Naive thymus-derived CD4-positive, alpha-beta T cell (primary cell): ENCODE results near the gene MTCL3.
"Not testable (repeated sequence)": the region's sequence is repeated elsewhere in the genome, so short reads cannot be mapped to it uniquely, and the experiment has no call there.

ENCODE experiments used
- ATAC-seq: fragments of 150-1000 bp; cut with Tn5 transposase; 2 replicates; pipeline ENCODE4 v1.10.0; 2021; ENCODE audit warnings: mild to moderate bottlenecking, moderate library complexity
- CTCF ChIA-PET: fragments of 350-600 bp; sonication (Branson Sonifier 250); formaldehyde crosslinking; loops from one replicate; lab custom pipeline; 2021; ENCODE audit warnings: antibody characterized with exemption; lab: Charles Lee
- POLR2A ChIA-PET: fragments of 350-600 bp; sonication (Branson Sonifier 250); formaldehyde crosslinking; loops from one replicate; lab custom pipeline; 2021; ENCODE audit warnings: antibody characterized with exemption, inconsistent platforms; lab: Charles Lee
- DNase-seq, 9 donors: peaks; one replicate each; pipeline versions ENCODE4 v3.0.0 to v3.0.0-alpha.2; 2020 to 2022; ENCODE audit warnings: mixed read lengths in 1 of 9
- H3K27ac ChIP-seq: one replicate; pipeline ENCODE4 v1.7.0; 2013; ENCODE audit warnings: mild to moderate bottlenecking, low read depth, low read length, moderate library complexity
- H3K27me3 ChIP-seq, 2 donors: one replicate each; pipeline ENCODE4 v1.7.0; 2013; ENCODE audit warnings: low read length in 2 of 2, mild to moderate bottlenecking in 2 of 2, moderate library complexity in 2 of 2; ENCODE audit not compliant: control insufficient read depth in 2 of 2, insufficient read depth in 2 of 2
- H3K36me3 ChIP-seq, 3 experiments: 1 replicate in 2 of 3; 2 replicates in 1 of 3; pipeline ENCODE4 v1.7.0; 2013; ENCODE audit warnings: low read length in 3 of 3, mild to moderate bottlenecking in 3 of 3, moderate library complexity in 1 of 3; ENCODE audit not compliant: insufficient read depth in 3 of 3, control insufficient read depth in 2 of 3
- H3K4me1 ChIP-seq, 2 donors: one replicate each; pipeline ENCODE4 v1.7.0; 2013; ENCODE audit warnings: low read length in 2 of 2, mild to moderate bottlenecking in 2 of 2, moderate library complexity in 1 of 2; ENCODE audit not compliant: control insufficient read depth in 2 of 2, insufficient read depth in 2 of 2
- H3K4me3 ChIP-seq: 2 replicates; pipeline ENCODE4 v1.7.0; 2013; ENCODE audit warnings: mild to moderate bottlenecking, low read length
- H3K9me3 ChIP-seq, 3 experiments: 1 replicate in 2 of 3; 2 replicates in 1 of 3; pipeline ENCODE4 v1.7.0; 2013; ENCODE audit warnings: low read length in 3 of 3; ENCODE audit not compliant: control insufficient read depth in 2 of 3
- H3K27ac Mint-ChIP-seq, 9 donors: one replicate each; pipeline ENCODE4 v1.8.0; 2020 to 2022; ENCODE audit warnings: mixed read lengths in 9 of 9, mild to moderate bottlenecking in 8 of 9, moderate library complexity in 5 of 9, inconsistent platforms in 2 of 9
- H3K27me3 Mint-ChIP-seq, 5 donors: one replicate each; pipeline ENCODE4 v1.8.0; 2021 to 2022; ENCODE audit warnings: mixed read lengths in 5 of 5, mild to moderate bottlenecking in 1 of 5
- H3K36me3 Mint-ChIP-seq, 5 donors: one replicate each; pipeline ENCODE4 v1.8.0; 2020 to 2022; ENCODE audit warnings: mixed read lengths in 5 of 5, mild to moderate bottlenecking in 3 of 5, inconsistent platforms in 1 of 5
- H3K4me1 Mint-ChIP-seq, 7 donors: one replicate each; pipeline ENCODE4 v1.8.0; 2020 to 2022; ENCODE audit warnings: mixed read lengths in 7 of 7, mild to moderate bottlenecking in 3 of 7, inconsistent platforms in 1 of 7
- H3K4me3 Mint-ChIP-seq, 10 donors: one replicate each; pipeline ENCODE4 v1.8.0; 2020 to 2022; ENCODE audit warnings: mild to moderate bottlenecking in 10 of 10, mixed read lengths in 10 of 10, moderate library complexity in 6 of 10, inconsistent platforms in 2 of 10
- H3K9me3 Mint-ChIP-seq, 11 donors: one replicate each; pipeline ENCODE4 v1.8.0; 2020 to 2022; ENCODE audit warnings: mixed read lengths in 11 of 11, mild to moderate bottlenecking in 4 of 11, inconsistent platforms in 1 of 11, moderate library complexity in 1 of 11
- intact Hi-C, 2 donors: fragments of 100-400 bp; cut with micrococcal nuclease; formaldehyde crosslinking; loops; one replicate each; pipeline ENCODE4 v1.15.1; 2023

Gene MTCL3

GRCh38 chr6:127441881-127442280, 77.3 kb downstream of the MTCL3 start:
- intact Hi-C loops, result no loop called here
- Histone ChIP-seq H3K4me3 (no peak overlapping the region), H3K27ac (no peak overlapping the region), H3K27me3 (no peaks in the 10 kb centered on the region), H3K36me3 (no peaks in the 10 kb centered on the region), H3K9me3 (no peaks in the 10 kb centered on the region), H3K4me1 (no peaks in the 10 kb centered on the region)
- DNase-seq (no peak), ATAC-seq (no peak)
- Mint-ChIP-seq H3K36me3 (peaks cover 0 to 5% (median 2%) of the 10 kb centered on the region in 5 donors), H3K4me1 (peaks cover 0 to 2% (median 0%) of the 10 kb centered on the region in 7 donors), H3K4me3 (no peak overlapping the region), H3K27ac (no peak overlapping the region), H3K27me3 (peaks cover 0 to 16% (median 5%) of the 10 kb centered on the region in 5 donors), H3K9me3 (no peaks in the 10 kb centered on the region)
- ChIA-PET POLR2A (interaction anchor here (0.7 kb wide), 1 partner anchor 1829 kb away, joined by 3 read pairs; no protein-coding TSS in a partner anchor), CTCF (no interaction called here)

DNA sequence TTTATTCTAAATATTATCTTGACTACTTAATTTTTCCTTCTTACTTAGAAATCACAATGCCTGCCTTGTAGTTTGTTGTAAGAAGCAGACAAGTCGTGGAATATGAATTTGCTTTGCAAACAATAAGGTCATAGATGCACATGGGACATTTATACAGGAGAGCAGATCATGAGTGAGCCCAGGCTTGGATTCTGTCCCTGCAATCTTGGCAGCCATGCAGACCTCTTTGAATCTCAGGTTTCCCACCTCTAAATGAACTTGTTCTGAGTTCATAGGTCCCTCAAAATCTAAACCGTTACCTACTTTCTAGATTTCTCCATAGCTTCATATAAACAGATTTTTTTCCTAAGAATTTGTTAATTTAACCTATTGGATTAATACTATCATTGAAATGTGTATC, 79.4 kb downstream of the MTCL3 start:
- peaks cover 0 to 5% (median 0%) of the 10 kb centered on the region in 5 donors for H3K36me3 Mint-ChIP-seq
- peaks cover 0 to 21% (median 5%) of the 10 kb centered on the region in 5 donors for H3K27me3 Mint-ChIP-seq
- no peaks in the 10 kb centered on the region for H3K4me1 Mint-ChIP-seq
- intact Hi-C loops, result no loop called here
- H3K4me3 ChIP-seq, result no peak overlapping the region
- H3K27ac ChIP-seq, result no peak overlapping the region
- H3K36me3 ChIP-seq, result no peaks in the 10 kb centered on the region
- ATAC-seq, result no peak
- H3K9me3 Mint-ChIP-seq, result no peaks in the 10 kb centered on the region
- POLR2A ChIA-PET, result no interaction called here
- no peaks in the 10 kb centered on the region for H3K9me3 ChIP-seq
- H3K27me3 ChIP-seq, result no peaks in the 10 kb centered on the region
- H3K27ac Mint-ChIP-seq, result no peak overlapping the region
- no peak overlapping the region for H3K4me3 Mint-ChIP-seq
- no peaks in the 10 kb centered on the region for H3K4me1 ChIP-seq
- CTCF ChIA-PET, result no interaction called here
- no peak for DNase-seq

GRCh38 chr6:127436578-127437110, 82.5 kb downstream of the MTCL3 start:
- no peaks in the 10 kb centered on the region for H3K4me1 Mint-ChIP-seq
- H3K4me3 Mint-ChIP-seq, result no peak overlapping the region
- Histone ChIP-seq H3K27me3 (no peaks in the 10 kb centered on the region), H3K27ac (no peak overlapping the region), H3K4me1 (no peaks in the 10 kb centered on the region), H3K4me3 (no peak overlapping the region), H3K36me3 (no peaks in the 10 kb centered on the region), H3K9me3 (no peaks in the 10 kb centered on the region)
- peaks cover 0 to 21% (median 5%) of the 10 kb centered on the region in 5 donors for H3K27me3 Mint-ChIP-seq
- no peak overlapping the region for H3K27ac Mint-ChIP-seq
- POLR2A ChIA-PET, result no interaction called here
- no peaks in the 10 kb centered on the region for H3K36me3 Mint-ChIP-seq
- H3K9me3 Mint-ChIP-seq, result no peaks in the 10 kb centered on the region
- intact Hi-C loops, result no loop called here
- CTCF ChIA-PET, result no interaction called here
- DNase-seq (no peak), ATAC-seq (no peak)

- intact Hi-C loops, result no loop called here
- Mint-ChIP-seq H3K4me1 (no peaks in the 10 kb centered on the region), H3K9me3 (peaks cover 0 to 4% (median 0%) of the 10 kb centered on the region in 11 donors), H3K36me3 (no peaks in the 10 kb centered on the region), H3K27ac (no peak overlapping the region), H3K27me3 (peaks cover 0 to 17% (median 5%) of the 10 kb centered on the region in 5 donors), H3K4me3 (no peak overlapping the region)
- POLR2A ChIA-PET, result no interaction called here
- H3K4me1 ChIP-seq, result no peaks in the 10 kb centered on the region
- no peaks in the 10 kb centered on the region for H3K9me3 ChIP-seq
- H3K36me3 ChIP-seq, result no peaks in the 10 kb centered on the region
- no peak overlapping the region for H3K27ac ChIP-seq
- no peak for ATAC-seq
- CTCF ChIA-PET, result no interaction called here
- H3K4me3 ChIP-seq, result no peak overlapping the region
- H3K27me3 ChIP-seq, result no peaks in the 10 kb centered on the region
- no peak for DNase-seq
Observed at GRCh38 chr6:127435626-127436220, 83.4 kb downstream of the MTCL3 start.

- POLR2A ChIA-PET, result no interaction called here
- Mint-ChIP-seq H3K4me3 (no peak overlapping the region), H3K4me1 (no peaks in the 10 kb centered on the region), H3K9me3 (peaks cover 0 to 4% (median 0%) of the 10 kb centered on the region in 11 donors), H3K27me3 (peaks cover 0 to 14% (median 3%) of the 10 kb centered on the region in 5 donors), H3K36me3 (no peaks in the 10 kb centered on the region), H3K27ac (no peak overlapping the region)
- no peaks in the 10 kb centered on the region for H3K4me1 ChIP-seq
- H3K27me3 ChIP-seq, result no peaks in the 10 kb centered on the region
- DNase-seq, result no peak
- no peak overlapping the region for H3K27ac ChIP-seq
- CTCF ChIA-PET, result no interaction called here
- H3K9me3 ChIP-seq, result no peaks in the 10 kb centered on the region
- no peaks in the 10 kb centered on the region for H3K36me3 ChIP-seq
- intact Hi-C loops, result no loop called here
- no peak overlapping the region for H3K4me3 ChIP-seq
- no peak for ATAC-seq
Observed at GRCh38 chr6:127434651-127435050, 84.5 kb downstream of the MTCL3 start.

GRCh38 chr6:127428562-127428961, 90.6 kb downstream of the MTCL3 start:
- POLR2A ChIA-PET, H3K27me3 ChIP-seq, H3K4me3 ChIP-seq, H3K36me3 Mint-ChIP-seq, DNase-seq, H3K4me1 ChIP-seq, H3K4me1 Mint-ChIP-seq, H3K4me3 Mint-ChIP-seq, H3K27ac Mint-ChIP-seq, ATAC-seq, H3K27ac ChIP-seq, H3K9me3 ChIP-seq, H3K36me3 ChIP-seq, intact Hi-C loops, CTCF ChIA-PET: not testable (repeated sequence)
- H3K9me3 Mint-ChIP-seq, result peaks cover 0 to 13% (median 3%) of the 10 kb centered on the region in 11 donors
- peaks cover 2 to 11% (median 5%) of the 10 kb centered on the region in 5 donors for H3K27me3 Mint-ChIP-seq

DNA sequence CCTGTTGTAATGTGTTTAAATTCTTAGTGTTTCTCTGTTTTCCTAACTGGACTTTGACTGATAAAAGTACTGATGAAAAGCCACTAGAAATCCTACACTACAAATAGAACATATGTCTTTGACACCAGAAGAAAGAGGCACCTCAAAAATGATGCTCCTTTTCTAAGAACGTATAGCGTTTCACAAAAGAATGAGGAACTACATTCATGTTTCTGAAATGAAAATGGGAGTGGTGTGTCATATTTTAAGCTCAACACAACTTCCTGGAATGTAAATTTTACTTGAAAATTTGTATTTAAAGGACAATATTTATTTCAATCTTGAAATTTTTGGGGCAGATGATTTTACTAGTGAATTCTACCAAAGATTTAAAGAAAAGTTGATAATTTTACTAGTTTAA, 95.2 kb downstream of the MTCL3 start:
- no peak for DNase-seq
- intact Hi-C loops, result no loop called here
- H3K27me3 Mint-ChIP-seq, result peaks cover 0 to 6% (median 2%) of the 10 kb centered on the region in 5 donors
- H3K36me3 Mint-ChIP-seq, result no peaks in the 10 kb centered on the region
- H3K36me3 ChIP-seq, result no peaks in the 10 kb centered on the region
- no peak overlapping the region for H3K4me3 ChIP-seq
- H3K9me3 Mint-ChIP-seq, result peaks cover 0 to 9% (median under 1%) of the 10 kb centered on the region in 11 donors
- H3K27ac Mint-ChIP-seq, result no peak overlapping the region
- no peaks in the 10 kb centered on the region for H3K9me3 ChIP-seq
- ChIA-PET POLR2A (no interaction called here), CTCF (no interaction called here)
- H3K4me3 Mint-ChIP-seq, result no peak overlapping the region
- H3K4me1 ChIP-seq, result no peaks in the 10 kb centered on the region
- H3K27me3 ChIP-seq, result no peaks in the 10 kb centered on the region
- H3K27ac ChIP-seq, result no peak overlapping the region
- peaks cover 0 to 11% (median 5%) of the 10 kb centered on the region in 7 donors for H3K4me1 Mint-ChIP-seq
- no peak for ATAC-seq
